ENCODE data around the gene ZNF768. TPM values are rescaled to one million over a fixed set of nuclear protein-coding genes. Genes with fewer than 3 reads are reported as not detected.

The ZNF768 gene
- total RNA-seq, 2 donors from 2014 or later: 21.0 to 22.5 TPM

DNA sequence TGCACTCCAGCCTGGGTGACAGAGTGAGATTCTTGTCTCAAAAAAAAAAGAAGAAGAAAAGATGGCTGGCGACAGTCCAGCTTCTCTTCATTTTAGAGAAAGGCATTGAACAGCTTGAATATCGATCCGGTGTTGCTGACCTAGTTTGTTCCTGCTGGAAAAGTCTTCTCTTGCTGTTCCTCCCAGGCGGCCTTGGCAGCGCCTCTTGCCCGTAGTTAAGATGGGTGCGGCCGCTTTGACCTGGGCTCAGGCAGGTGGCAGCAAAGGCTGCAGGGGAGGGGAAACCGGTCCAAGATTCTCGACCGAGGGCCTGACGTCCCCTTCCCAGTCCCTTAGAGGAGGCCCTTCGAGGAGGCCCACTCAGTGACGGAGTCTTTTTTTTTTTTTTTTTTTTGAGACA lies 35.7 kb upstream of the ZNF768 start:
- Mint-ChIP-seq H3K9me3 (no peaks in the 10 kb centered on the region), H3K27ac (no peak overlapping the region), H3K27me3 (ENCODE audit: low read depth) (no peaks in the 10 kb centered on the region), H3K36me3 (ENCODE audit: insufficient read depth in 2 of 2) (peaks cover 0 to 5% of the 10 kb centered on the region in 2 donors), H3K4me3 (peak overlapping the region; percentile 90), H3K4me1 (ENCODE audit: low read depth) (peaks cover 46% of the 10 kb centered on the region)
- DNase-seq: no peak
- no peak for ATAC-seq (replicated peaks in 1 of 2)

DNA sequence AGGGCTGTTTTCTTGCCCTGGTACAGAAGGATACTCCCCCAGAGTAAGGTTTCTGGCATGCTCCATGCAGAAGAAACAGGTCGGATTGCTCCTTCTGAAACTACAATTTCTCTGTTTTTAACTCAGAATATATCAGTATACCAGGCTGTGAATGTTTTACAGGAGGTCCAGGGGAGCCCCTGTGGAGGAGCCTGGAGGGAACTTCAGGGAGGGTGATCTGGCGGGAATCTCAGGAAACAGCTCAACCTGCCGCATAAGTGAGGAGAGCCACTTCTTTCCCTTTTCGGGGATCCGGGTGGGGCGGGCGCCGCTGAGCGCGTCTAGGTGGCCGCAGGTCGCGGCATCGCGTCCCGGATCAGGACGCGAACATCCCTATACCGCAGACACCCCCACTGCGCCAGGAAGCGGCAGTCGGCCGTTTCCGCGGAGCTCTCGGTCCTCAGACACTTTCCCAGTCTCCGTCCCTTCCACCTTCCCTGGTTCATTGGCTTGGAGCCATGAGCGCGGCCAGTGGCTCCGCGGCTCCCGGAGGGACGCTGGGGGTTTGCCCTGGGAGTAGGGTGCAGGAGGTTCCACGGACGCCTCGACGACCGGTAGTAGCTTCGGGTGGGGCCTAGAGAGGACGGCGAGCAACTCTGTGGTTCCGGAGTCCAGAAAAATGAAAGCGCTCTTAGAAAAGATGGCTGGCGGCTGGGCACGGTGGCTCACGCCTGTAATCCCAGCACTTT lies 34.9 kb upstream of the ZNF768 start:
- H3K27me3 Mint-ChIP-seq (ENCODE audit: low read depth): no peaks in the 10 kb centered on the region
- H3K9me3 Mint-ChIP-seq: no peaks in the 10 kb centered on the region
- H3K4me1 Mint-ChIP-seq (ENCODE audit: low read depth): peaks cover 46% of the 10 kb centered on the region
- H3K27ac Mint-ChIP-seq: peak overlapping the region; percentile 40
- H3K36me3 Mint-ChIP-seq (ENCODE audit: insufficient read depth in 2 of 2): peaks cover 0 to 5% of the 10 kb centered on the region in 2 donors
- no peak for DNase-seq
- ATAC-seq (replicated peaks in 1 of 2): no peak
- H3K4me3 Mint-ChIP-seq: peak overlapping the region; percentile 90

DNA sequence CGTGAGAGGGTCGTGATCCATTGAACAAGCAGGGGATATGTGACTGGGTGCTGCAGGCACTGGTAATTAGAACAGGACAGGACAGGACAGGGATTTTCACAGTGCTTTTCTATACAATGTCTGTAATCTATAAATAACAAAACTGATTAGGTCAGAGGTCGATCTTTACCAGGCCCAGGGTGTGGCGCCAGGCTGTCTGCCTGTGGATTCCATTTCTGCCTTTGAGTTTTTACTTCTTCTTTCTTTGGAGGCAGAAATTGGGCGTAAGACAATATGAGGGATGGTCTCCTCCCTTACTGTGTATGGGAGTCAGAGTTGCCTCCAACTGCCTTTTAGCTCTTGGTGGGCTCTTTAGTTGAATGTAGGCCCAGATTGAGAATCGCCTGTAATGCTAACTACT lies 33.3 kb upstream of the ZNF768 start:
- H3K4me3 Mint-ChIP-seq: peak overlapping the region; percentile 35 to 51
- H3K9me3 Mint-ChIP-seq: no peaks in the 10 kb centered on the region
- peaks cover 0 to 5% of the 10 kb centered on the region in 2 donors for H3K36me3 Mint-ChIP-seq (ENCODE audit: insufficient read depth in 2 of 2)
- no peak for DNase-seq
- H3K27me3 Mint-ChIP-seq (ENCODE audit: low read depth): no peaks in the 10 kb centered on the region
- no peak overlapping the region for H3K27ac Mint-ChIP-seq
- H3K4me1 Mint-ChIP-seq (ENCODE audit: low read depth): peaks cover 49% of the 10 kb centered on the region
- ATAC-seq (replicated peaks in 1 of 2): no peak

DNA sequence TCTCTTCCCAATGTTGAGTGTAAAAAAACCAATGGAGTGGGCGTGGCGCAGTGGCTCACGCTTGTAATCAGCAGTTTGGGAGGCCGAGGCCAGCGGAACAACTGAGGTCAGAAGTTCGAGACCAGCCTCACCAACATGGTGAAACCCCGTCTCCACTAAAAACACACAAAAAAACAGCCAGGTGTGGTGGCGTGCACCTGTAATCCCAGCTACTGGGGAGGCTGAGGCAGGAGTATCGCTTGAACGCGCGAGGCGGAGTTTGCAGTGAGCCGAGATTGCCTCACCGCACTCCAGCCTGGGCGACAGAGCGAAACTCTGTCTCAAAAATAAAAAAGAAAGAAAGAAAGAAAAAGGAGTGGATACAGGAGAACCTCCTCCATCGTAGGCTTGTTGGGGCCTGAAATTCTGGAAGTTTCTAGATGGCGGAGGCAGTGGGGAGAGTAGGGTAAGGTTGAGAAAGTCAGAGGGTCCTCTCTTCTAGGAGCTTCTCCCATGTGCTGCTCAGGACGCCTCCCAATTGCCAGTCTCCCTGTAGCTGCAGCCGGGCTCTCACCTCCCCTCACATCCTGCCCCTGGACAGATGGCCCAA lies 32.5 kb upstream of the ZNF768 start:
- Mint-ChIP-seq H3K4me1 (ENCODE audit: low read depth) (peaks cover 57% of the 10 kb centered on the region), H3K27me3 (ENCODE audit: low read depth) (no peaks in the 10 kb centered on the region), H3K4me3 (peak overlapping the region; percentile 90 to 94), H3K9me3 (no peaks in the 10 kb centered on the region), H3K27ac (peak overlapping the region; percentile 85), H3K36me3 (ENCODE audit: insufficient read depth in 2 of 2) (peaks cover 0 to 10% of the 10 kb centered on the region in 2 donors)
- DNase-seq (no peak), ATAC-seq (replicated peaks in 1 of 2) (no peak)

DNA sequence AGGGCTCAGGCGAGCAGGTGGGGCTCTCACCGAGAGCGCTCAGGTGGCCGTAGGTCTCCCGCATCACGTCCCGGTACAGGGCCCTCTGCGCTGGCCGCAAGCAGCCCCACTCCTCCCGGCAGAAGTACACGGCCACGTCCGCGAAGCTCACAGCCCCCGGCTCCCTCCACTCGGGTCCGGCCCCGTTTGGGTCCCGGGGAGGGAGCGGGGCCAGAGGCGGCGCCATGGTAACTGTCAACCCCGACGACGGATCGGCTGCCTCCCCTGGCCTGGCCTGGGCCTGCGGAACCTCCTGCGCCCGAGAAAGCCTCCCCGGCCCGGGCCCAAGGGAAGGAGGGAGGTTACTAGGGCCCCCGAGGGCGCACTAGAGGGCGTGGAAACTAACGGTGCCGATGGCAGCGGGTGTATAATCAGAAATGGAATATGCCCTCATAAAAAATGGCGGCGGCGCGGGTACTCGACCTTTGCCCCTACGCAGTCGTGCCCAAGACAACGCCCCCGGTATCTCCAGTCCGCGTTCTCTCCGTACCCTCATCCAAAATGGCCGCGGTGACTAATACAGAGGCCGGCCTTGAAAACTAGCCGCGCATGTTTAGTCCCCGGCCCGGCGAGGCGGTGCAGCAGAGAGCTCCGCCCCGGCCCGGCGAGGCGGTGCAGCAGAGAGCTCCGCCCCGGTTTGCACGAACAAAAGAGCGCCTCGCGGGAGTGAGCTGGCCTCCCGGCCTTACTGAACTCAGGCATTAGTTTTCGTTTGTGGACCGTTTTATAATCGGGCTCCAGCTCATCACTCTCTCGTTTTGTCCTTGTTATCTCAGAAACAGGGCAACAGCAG lies 31.8 kb upstream of the ZNF768 start, which contains the start of gene ZNF764:
TSS of gene ZNF764 (minus strand) at position 418 of the 832 bp plus-strand sequence. CDS start at position 226, 192 bp downstream.
- Mint-ChIP-seq H3K9me3 (no peaks in the 10 kb centered on the region), H3K27me3 (ENCODE audit: low read depth) (no peaks in the 10 kb centered on the region), H3K36me3 (ENCODE audit: insufficient read depth in 2 of 2) (peaks cover 0 to 10% of the 10 kb centered on the region in 2 donors), H3K4me3 (peak within 1 kb of the TSS; percentile 90 to 94), H3K27ac (peak within 1 kb of the TSS; percentile 93), H3K4me1 (ENCODE audit: low read depth) (peaks cover 64% of the 10 kb centered on the region)
- peak; percentile 97 to 98 for DNase-seq
- ATAC-seq (replicated peaks in 1 of 2): peak; percentile 95

DNA sequence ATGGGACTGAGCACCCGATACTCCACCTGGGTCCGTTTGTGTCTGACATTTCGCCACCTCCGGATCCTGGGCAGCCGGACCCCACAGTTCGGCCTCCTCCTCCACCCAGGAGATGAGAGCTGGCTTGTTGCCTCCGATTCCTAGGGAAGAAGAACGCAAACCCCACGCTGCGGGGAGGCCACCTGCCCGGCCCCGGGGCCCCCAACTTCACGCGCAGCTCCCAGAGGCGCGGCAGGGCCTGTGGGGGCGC lies 31.3 kb upstream of the ZNF768 start:
- peak overlapping the region; percentile 90 to 94 for H3K4me3 Mint-ChIP-seq
- peaks cover 69% of the 10 kb centered on the region for H3K4me1 Mint-ChIP-seq (ENCODE audit: low read depth)
- peak overlapping the region; percentile 93 for H3K27ac Mint-ChIP-seq
- no peaks in the 10 kb centered on the region for H3K27me3 Mint-ChIP-seq (ENCODE audit: low read depth)
- ATAC-seq (replicated peaks in 1 of 2) (no peak), DNase-seq (no peak)
- no peaks in the 10 kb centered on the region for H3K9me3 Mint-ChIP-seq
- peaks cover 0 to 10% of the 10 kb centered on the region in 2 donors for H3K36me3 Mint-ChIP-seq (ENCODE audit: insufficient read depth in 2 of 2)

DNA sequence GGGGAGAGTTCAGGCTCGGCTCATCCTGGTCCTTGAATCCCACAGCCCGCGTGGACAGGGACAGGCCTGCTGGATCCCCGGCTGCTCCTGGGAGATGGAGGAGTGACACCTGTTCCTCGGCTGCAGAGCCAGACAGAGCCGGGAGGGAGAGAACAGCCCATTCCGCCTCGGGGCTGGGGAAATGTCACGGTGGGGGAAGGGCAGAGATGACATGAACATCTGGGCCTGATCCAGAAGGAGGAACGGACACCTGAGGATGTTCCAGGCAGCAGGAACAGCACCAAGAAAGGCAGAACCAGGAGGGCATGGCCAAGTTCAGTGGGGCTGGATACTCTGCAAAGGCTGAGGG lies 29.7 kb upstream of the ZNF768 start:
- peaks cover 77% of the 10 kb centered on the region for H3K4me1 Mint-ChIP-seq (ENCODE audit: low read depth)
- H3K27ac Mint-ChIP-seq: peak overlapping the region; percentile 68
- DNase-seq: no peak
- peak overlapping the region; percentile 77 to 94 for H3K4me3 Mint-ChIP-seq
- peaks cover 3 to 10% of the 10 kb centered on the region in 2 donors for H3K36me3 Mint-ChIP-seq (ENCODE audit: insufficient read depth in 2 of 2)
- no peaks in the 10 kb centered on the region for H3K9me3 Mint-ChIP-seq
- no peak for ATAC-seq (replicated peaks in 1 of 2)
- H3K27me3 Mint-ChIP-seq (ENCODE audit: low read depth): no peaks in the 10 kb centered on the region

DNA sequence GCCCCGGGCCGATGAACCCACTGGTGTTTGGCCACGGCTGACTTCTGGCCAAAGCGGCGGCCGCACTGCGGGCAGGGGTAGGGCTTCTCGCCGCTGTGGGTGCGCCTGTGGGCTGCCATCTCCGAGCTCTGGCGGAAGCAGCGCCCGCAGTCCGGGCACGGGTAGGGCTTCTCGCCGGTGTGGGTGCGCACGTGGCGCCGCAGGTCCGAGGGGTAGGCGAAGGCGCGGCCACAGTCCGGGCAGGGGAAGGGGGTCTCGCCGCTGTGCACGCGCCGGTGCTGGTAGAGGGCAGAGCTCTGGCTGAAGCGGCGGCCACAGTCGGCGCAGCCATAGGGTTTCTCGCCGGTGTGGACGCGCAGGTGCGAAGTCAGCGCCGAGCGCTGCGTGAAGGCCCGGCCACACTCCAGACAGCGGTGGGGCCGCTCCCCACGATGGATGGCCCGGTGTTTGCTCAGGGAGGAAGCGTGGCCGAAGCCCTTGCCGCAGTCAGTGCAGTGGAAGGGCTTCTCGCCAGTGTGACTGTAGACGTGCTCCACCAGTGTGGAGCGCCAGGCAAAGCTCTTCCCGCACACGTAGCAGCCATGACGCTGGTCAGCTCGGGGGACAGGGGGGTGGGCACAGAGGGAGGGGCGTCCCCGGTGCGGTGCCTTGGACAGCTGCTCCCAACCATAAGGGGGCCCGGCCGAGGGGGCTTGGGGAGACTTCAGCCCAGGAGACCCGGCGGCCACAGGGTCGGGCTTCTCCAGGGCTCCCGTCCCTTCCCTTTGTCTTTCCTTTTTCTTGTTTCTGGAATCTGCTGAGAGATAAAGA lies 29.2 kb upstream of the ZNF768 start:
- peaks cover 3 to 10% of the 10 kb centered on the region in 2 donors for H3K36me3 Mint-ChIP-seq (ENCODE audit: insufficient read depth in 2 of 2)
- H3K4me3 Mint-ChIP-seq: peak overlapping the region; percentile 77 to 94
- H3K4me1 Mint-ChIP-seq (ENCODE audit: low read depth): peaks cover 76% of the 10 kb centered on the region
- DNase-seq: no peak
- peak overlapping the region; percentile 68 for H3K27ac Mint-ChIP-seq
- no peaks in the 10 kb centered on the region for H3K9me3 Mint-ChIP-seq
- ATAC-seq (replicated peaks in 1 of 2): no peak
- H3K27me3 Mint-ChIP-seq (ENCODE audit: low read depth): no peaks in the 10 kb centered on the region

DNA sequence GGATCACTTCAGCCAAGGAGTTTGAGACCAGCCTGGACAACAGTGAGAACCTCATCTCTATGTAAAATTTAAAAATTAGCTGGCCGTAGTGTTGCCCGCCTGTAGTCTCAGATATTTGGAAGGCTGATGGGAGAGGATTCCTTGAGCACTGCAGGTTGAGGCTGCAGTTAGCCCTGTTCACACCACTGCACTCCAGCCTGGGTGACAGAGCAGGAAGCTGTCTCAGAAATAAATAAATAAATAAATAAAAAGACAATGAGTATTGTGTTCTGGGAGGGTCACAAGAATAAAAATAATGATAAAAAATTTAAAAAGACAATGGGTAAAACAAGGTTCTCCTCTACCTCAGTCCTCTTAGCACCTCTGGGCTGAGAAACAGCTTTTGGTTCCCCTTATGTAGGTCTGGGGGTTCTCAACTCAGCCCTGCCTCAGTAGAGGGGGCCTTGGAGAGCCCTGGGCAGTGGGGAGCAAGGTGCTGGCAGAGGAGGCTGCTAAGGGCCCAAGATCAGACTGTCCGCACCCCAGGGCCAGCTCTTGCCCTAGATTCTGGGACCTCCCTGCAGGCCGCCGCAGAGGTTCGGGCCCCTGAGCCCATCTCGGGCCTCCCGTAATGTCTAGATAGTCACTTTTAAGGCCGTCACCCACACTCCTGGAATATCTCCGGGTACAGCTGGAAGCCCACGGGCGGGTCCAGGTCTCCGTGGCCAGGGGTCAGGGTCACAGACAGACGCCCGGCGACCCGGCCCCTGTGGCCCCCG lies 28.4 kb upstream of the ZNF768 start:
- no peak overlapping the region for H3K27ac Mint-ChIP-seq
- ATAC-seq (replicated peaks in 1 of 2): no peak
- H3K9me3 Mint-ChIP-seq: no peaks in the 10 kb centered on the region
- H3K27me3 Mint-ChIP-seq (ENCODE audit: low read depth): no peaks in the 10 kb centered on the region
- H3K36me3 Mint-ChIP-seq (ENCODE audit: insufficient read depth in 2 of 2): peaks cover 3 to 10% of the 10 kb centered on the region in 2 donors
- no peak overlapping the region for H3K4me3 Mint-ChIP-seq
- peaks cover 69% of the 10 kb centered on the region for H3K4me1 Mint-ChIP-seq (ENCODE audit: low read depth)
- DNase-seq: no peak

DNA sequence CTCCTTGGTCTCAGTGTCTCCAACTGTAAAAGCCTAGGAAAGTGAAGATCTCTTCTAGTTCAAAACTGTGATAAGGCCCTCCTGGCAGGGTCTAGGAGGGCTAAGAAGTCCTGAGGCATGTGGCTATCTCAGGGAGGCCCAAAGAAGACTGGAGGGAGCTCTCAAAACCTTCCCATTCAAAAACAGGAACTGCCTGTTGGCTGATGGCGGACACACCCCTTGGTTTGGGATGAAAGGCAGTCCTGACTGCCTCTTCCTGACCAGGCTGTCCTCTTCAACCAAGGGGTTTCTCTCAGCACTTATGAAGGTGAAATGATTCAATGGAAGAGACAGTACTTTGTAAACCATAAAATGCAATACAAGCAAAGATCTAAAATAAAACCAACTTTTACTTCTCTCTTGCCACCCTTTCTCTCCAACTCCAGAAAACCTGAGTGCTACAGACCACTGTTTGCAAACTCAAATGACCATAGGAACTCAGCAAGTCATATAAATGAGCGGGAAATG lies 27.1 kb upstream of the ZNF768 start:
- Mint-ChIP-seq H3K9me3 (no peaks in the 10 kb centered on the region), H3K4me3 (peak overlapping the region in 1 of 2 donors; percentile 6), H3K27me3 (ENCODE audit: low read depth) (no peaks in the 10 kb centered on the region), H3K36me3 (ENCODE audit: insufficient read depth in 2 of 2) (peaks cover 3 to 7% of the 10 kb centered on the region in 2 donors), H3K27ac (peak overlapping the region; percentile 57), H3K4me1 (ENCODE audit: low read depth) (peaks cover 61% of the 10 kb centered on the region)
- ATAC-seq (replicated peaks in 1 of 2): no peak
- no peak for DNase-seq

DNA sequence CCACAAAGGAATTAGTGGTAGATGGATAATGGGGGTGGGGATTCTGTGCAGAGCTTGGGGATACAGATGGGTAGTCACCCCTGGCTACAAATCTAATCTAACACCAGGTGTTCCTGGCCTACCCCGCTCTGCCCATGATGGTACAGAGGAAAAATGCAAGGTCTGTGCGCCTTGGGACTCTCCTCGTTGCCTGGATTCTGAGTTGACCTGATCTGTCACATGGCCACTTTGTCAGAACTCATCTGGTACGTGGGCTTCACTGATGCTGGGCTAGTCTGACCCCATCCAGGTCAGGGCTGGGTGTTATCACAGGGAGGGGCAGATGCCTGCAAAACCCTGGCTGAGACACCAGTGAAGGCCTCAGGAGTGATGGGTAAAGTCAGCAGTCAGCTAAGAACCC lies 26.6 kb upstream of the ZNF768 start:
- Mint-ChIP-seq H3K36me3 (ENCODE audit: insufficient read depth in 2 of 2) (peaks cover 3 to 7% of the 10 kb centered on the region in 2 donors), H3K9me3 (no peaks in the 10 kb centered on the region), H3K27me3 (ENCODE audit: low read depth) (no peaks in the 10 kb centered on the region), H3K4me3 (peak overlapping the region in 1 of 2 donors; percentile 62), H3K4me1 (ENCODE audit: low read depth) (peaks cover 60% of the 10 kb centered on the region), H3K27ac (peak overlapping the region; percentile 88)
- ATAC-seq (replicated peaks in 1 of 2) (no peak), DNase-seq (no peak)

DNA sequence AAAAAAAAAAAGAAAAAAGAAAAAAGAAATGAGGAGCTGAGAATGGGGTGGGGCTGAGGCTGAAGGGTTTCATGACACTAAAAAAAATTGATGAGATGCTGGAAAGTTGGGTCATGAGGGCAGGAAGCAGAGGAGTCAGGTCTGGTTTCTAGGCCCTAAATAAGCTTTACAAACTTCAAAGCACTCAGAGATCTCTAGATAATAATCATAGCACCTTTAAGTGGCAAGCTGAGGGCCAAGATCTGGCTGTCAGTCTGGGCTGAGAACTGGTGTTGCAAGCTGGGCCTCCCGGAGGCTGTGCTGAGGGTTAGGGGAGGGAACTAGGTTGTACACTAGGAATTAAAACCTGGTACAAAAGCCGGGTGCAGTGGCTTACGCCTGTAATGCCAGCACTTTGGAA lies 25.4 kb upstream of the ZNF768 start:
- peak; percentile 82 to 88 for ATAC-seq (replicated peaks in 1 of 2)
- Mint-ChIP-seq H3K9me3 (no peaks in the 10 kb centered on the region), H3K27me3 (ENCODE audit: low read depth) (no peaks in the 10 kb centered on the region), H3K27ac (peak overlapping the region; percentile 88), H3K4me3 (peak overlapping the region; percentile 74 to 81), H3K4me1 (ENCODE audit: low read depth) (peaks cover 54% of the 10 kb centered on the region), H3K36me3 (ENCODE audit: insufficient read depth in 2 of 2) (peaks cover 3 to 5% of the 10 kb centered on the region in 2 donors)
- peak; percentile 40 to 53 for DNase-seq

Data from activated T-cell treated with anti-CD3 and anti-CD28 coated beads, Interleukin-2, amount 50 U/mL, for 72 hours (primary cell).